ENCODE results near the gene EIF3B.
"Not testable (repeated sequence)": the region's sequence is repeated elsewhere in the genome, so short reads cannot be mapped to it uniquely, and the experiment has no call there.

EIF3B gene

DNA sequence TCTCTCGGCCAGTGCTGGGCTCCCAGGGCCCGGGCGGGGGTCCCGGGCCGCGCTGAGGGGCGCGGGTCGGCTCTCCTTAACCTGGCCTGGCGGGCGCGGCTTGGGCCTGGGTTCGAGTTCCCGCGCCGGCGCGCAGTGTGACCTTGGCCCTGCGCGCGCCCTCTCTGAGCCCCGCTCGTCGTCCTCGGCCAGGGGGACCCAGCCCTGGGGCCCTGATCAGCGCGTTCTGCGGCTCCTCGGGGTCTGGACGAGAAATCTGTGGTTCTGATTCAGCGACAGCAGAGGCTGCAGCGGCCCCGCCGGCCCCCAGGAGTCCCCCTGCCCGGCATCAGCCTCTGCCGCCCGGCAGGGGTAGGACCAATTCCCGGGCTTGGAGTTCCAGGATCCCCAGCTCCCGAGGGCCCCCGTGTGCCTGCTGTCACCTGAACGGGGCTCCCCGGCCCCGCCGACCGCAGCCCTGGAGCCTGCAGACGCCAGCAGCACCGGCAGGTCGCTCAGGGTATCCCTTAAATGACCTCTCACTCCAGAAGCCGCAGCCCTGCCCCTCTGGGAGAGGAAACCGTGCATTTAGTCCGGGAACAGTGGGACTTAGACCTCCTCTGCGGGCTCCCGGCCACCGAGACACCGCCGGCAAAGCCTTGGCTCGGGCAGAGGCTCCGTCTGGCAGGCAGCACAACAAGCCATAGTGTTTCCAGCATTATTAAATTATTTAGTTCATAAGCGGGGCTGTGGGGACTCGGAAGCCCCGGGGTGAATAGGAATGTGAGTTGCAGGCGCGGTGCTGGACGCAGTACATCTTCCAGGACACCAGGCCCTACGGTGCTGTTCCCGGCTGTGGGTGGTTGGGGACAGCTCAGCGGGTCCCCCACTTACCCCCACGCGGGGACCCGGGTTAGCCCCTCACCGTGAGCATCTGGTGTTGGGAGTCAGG is 49.4 kb downstream of the EIF3B start:
- DNase-seq: peak in 1 of 2 donors; percentile 46

DNA sequence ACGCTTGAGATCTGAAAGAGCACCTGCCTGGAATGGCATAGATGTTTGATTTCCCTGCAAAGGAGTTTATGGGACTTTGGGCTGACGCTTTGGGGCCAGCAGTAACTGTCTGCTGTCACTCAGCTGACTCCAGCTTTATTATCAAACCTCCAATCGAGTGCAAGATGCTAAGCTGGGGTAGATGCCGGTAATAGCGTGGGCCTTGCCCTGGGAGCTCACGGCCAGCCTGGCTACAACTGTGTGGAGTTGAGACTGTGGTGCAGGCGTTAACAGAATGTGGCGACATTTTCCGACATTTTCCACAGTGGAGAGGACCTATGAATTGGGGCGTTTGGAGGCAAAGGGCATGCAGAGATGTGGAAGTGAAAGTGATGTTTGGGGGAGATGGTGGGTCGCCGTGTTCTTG is 50.1 kb downstream of the EIF3B start:
- no peak for DNase-seq

DNA sequence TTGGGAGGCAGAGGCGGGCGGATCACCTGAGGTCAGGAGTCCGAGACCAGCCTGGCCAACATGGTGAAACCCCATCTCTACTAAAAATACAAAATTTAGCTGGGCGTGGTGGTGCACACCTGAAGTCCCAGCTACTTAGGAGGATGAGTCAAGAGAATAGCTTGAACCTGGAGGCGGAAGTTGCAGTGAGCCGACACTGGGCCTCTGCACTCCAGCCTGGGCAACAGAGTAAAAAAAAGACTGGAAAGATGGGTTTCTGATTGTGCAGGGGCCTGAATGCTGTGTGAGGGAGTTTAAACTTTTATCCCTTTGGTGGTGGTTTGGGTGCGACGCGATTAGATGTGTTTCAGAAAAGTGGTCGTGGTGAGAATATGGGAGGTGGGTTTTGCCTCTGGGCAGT is 50.6 kb downstream of the EIF3B start:
- no peak for DNase-seq

DNA sequence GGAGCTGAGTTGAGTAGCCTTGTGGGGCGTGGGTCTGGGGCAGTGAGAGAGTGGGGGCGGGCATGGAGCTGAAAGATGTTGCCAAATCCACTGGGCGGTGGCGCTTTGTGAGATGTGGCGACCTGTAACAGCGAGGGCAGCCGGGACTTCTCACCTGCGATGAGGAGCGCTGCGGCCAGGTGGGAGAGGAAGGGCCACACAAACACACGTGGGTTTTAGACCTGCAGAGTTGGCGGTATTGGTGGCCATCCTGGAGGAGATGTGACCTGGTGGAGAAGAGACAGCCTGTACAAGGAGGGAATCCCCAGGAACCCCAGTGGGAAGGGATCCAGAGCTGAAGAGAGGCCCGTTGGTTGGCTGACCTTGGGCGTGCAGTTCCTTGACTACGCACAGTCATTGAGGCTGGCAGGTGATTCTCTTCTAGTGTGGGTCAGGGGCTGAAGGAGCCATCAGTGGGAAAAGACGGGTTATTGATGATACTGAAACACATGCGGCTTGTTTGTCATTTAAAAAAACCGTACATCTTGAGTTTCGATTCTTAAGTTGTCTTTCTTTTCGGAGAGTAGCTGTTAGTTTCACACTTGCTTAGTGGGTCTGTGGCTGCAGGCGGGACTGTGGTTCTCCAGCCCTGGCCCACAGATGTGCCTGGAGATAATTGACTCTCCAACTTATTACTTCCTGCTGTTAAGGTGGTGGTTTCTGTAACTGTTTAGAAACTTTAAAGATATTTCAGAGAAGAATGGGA is 51.1 kb downstream of the EIF3B start:
- no peak for DNase-seq

DNA sequence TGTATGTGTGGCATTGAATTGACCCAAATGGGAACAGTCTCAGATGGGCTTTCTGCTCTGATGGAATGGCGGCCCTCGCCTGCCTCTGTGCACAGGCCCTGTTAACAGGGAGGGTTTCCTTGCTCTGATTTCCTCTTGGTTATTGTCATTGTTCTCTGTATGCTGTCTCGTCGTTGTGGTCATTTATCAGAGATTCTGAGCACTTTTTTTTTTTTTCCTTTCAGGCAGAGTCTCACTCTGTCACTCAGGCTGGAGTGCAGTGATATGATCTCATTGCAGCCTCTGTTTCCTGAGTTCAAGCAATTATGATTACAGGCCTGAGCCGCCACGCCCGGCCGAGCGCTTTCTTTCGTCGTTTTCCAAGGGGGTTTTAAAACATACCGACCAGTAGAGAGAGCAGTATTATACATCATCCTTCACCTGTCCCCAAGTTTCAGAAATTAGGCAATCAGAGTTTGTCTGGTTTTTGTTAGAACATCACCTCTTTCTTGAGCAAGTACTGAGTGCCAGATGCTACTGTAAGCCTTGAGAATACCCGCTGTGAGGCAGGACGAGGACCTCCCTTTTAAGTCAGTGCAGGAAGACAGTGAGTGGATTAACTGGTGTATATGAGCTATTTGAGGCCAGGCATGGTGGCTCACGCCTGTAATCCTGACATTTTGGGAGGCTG is 55.3 kb downstream of the EIF3B start:
- DNase-seq: no peak

DNA sequence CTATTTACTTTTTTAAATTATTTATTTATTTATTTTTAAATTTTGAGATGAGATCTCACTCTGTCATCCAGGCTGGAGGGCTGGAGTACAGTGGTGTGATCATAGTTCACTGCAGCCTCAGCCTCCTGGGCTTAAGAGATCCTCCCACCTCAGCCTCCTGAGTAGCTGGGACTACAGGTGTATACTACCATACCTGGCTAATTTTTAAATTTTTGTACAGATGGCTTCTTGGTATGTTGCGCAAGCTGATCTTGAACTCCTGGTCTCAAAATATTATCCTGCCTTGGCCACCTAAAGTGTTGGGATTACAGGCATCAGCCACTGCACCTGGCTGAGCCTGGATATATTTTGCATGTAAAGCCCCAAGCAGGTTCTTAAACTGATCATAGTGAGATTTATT is 56.4 kb downstream of the EIF3B start:
- DNase-seq: no peak

DNA sequence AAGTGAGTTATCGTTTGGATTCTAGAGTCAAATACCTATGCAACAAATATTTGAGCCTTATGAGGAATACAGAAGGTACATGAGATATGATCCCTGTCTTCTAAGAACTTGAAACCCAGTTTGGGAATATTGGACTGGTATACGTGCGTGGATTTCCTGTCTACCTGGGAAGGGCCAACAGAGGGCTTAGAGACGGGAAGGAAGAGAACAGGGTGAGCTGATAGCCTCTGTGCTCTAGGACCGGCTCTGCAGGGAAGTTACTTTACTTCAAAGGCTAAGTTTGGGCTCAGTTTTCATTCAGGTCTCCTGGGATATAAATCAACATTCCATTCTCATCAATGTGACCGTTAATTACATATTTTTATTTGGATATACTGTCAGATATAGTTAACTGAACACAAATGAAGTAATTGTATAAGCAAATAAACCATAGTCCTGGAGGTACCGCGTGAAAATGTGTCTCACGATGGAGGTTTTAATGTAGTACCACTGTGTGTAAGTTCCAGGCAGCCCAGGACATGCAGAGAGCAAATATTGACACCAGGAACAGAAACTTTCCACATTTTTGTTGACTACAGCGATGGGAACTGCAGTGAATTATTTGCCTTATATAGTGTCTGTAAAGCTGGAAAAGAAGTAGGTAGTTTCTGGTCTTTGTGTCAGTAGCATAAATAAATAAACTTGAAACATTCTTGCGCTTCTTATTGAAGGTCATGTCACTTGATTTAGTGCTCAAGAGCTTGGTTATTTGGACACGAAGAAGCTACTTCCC is 57.4 kb downstream of the EIF3B start:
- no peak for DNase-seq

DNA sequence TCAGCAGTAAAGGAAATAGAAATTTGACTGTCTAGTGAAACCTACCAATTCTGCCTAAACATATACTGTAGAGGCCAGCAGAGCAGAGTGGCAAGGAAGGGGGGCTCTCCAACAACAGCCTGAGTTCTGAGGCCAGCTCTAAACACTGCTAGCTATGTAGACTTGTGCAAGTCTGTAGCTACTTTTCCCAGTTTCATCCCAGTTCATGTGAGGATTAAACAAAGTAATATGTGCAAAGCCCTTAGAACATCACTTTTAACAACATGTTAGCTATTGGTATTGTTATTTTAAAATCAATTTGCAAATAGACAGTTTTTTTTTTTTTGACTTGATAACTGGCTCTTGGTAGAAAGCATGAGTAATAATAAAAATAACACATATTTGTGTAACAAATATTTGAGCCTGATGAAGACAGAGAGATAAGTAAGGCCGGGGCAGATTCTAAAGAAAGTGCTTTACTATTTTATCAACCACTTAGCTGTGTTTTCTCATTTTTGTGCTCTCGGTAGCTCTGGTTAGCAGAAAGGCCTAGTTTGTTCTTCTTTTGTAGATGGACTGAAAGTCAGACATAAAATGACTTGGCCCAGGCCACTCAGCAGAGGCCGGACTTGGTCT is 58.1 kb downstream of the EIF3B start:
- no peak for DNase-seq

DNA sequence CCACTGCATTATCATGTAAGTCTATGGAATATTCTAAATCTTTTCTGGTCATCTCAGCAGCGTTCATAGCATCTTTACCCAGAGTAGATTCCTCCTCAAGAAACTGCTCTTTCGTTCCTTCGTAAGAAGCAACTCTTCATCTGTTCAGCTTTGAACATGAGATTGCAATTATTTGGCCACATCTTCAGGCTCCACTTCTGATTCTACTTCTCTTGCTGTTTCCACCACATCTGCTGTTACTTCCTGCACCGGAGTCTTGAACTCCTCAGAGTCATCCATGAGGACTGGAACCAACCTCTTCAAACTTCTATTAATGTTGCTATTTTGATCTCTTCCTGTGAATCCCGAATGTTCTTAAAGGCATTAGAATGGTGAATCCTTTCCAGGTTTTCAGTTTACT is 61.4 kb downstream of the EIF3B start:
- DNase-seq: no peak

DNA sequence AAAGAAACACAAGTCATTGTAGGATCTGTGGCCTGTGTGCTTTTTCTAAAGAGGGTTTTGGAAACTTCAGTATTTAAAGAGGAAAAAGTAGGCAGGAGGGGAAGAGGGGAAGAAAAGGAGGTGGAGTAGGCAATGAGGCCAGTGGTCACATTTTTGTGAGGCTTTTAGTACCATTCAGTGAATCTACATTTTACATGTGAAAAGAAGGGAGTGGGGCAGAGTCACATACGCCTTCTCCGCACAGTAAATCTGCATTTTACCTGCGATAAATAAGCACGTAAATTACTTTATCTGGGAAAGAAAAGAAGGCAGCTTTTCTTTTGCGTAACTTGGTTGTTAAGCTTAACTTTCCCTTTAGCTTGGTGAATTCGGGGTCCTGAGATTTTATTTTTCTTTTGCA is 62.0 kb downstream of the EIF3B start:
- no peak for DNase-seq

DNA sequence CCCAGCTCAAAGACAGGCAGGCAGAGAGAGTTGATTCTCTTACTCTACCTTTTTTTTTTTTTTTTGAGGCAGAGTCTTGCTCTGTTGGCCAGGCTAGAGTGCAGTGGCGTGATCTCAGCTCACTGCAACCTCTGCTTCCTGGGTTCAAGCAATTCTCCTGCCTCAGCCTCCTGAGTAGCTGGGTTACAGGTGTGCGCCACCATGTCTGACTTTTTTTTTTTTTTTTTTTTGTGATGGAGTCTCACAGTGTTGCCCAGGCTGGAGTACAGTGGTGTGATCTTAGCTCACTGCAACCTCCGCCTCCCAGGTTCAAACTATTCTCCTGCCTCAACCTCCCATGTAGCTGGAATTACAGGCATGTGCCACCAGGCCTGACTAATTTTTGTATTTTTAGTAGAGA is 62.6 kb downstream of the EIF3B start:
- not testable (repeated sequence) for DNase-seq

DNA sequence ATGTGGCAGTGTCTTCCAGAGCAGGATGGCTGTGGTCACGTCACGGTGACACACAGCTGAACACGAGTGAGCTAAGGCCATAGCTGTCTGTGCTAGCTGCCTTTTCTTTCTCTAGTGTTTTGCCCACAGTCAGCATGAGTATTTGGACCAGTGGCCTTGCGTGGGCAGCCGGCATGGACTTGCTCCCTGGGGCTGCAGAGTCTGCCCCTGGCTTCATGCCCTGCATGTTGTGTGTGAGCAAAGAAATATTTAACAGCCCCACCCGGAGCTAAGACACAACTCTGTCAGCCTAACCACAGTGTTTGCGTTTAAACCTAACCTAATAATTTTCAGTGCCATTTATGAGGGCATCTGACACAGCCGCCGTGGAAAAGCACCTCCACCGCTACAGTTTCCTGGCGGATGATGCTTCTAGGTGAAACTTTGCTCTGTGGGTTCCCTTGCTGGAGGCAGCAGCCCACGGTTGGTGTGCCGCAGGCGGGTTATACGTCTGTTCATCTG is 63.4 kb downstream of the EIF3B start:
- no peak for DNase-seq

DNA sequence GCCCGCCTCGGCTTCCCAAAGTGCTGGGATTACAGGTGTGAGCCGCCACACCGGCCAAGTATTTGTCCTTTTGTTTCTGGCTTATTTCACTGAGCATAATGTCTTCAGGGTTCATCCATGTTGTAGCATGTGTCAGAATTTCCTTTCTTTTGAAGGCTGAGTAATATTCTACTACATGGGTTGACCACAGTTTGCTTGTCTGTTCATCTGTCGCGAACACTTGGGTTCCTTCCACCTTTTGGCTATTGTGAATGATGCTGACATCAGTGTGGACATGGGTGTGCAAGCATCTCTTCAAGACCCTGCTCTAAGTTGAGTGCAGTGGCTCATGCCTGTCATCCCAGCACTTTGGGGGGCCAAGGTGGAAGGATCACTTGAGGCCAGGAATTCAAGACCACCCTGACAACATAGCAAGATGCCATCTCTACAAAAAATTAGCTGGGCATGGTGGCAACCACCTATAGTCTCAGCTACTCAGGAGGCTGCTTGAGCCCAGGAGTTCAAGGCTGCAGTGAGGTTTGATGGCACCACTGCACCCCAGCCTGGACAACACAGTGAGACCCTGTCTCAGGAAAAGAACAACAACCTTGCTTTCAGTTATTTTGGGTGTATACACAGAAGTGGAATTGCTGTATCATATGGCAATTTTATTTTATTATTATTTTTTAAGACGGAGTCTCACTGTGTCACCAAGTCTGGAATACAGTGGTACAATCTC is 65.7 kb downstream of the EIF3B start:
- DNase-seq: no peak

DNA sequence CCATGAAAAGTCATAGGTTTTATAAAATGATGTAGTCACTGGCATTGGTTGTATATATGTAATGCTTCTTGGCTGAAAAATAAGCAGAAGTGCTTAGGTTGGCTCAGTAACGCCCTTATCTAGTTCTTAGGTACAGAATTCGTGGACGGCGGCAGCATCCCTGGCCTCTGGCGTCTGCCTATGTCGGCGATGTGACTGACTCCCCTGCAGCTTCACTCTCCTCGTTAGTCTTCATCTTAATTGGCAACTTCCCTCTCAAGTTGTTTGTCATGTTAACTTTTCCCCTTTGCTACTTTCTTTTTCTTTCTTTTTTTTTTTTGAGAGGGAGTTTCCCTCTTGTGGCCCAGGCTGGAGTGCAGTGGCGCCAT is 67.3 kb downstream of the EIF3B start:
- no peak for DNase-seq

DNA sequence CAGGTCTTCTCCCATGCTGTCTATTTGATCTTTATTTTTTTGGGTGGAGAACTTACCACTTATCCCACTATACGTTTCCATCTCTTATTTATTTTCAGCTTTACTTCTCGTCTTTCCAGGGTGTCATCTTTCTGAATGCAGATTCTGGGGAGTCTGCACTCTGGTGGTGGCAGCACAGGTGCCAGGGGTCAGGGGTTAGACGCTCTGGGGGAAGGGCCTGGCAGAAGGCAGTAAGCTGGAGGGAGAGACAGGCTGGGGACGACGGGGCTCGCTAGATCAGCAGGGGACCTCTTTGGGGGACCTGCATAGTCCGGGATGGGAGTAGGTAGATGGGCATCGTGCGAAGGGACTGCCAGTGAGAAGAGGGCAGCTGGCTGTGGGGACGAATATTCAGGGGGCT is 71.1 kb downstream of the EIF3B start:
- no peak for DNase-seq

All from hippocampal formation (tissue), 2 donors.